G401.6 (cell line): ENCODE measurements around the gene OSBPL3.

Source experiments
- FAIRE-seq: peaks from 2 replicates; lab custom pipeline; 2012; peaks lifted over from hg19 to GRCh38; lab: Jason Lieb, UNC

The OSBPL3 gene

DNA sequence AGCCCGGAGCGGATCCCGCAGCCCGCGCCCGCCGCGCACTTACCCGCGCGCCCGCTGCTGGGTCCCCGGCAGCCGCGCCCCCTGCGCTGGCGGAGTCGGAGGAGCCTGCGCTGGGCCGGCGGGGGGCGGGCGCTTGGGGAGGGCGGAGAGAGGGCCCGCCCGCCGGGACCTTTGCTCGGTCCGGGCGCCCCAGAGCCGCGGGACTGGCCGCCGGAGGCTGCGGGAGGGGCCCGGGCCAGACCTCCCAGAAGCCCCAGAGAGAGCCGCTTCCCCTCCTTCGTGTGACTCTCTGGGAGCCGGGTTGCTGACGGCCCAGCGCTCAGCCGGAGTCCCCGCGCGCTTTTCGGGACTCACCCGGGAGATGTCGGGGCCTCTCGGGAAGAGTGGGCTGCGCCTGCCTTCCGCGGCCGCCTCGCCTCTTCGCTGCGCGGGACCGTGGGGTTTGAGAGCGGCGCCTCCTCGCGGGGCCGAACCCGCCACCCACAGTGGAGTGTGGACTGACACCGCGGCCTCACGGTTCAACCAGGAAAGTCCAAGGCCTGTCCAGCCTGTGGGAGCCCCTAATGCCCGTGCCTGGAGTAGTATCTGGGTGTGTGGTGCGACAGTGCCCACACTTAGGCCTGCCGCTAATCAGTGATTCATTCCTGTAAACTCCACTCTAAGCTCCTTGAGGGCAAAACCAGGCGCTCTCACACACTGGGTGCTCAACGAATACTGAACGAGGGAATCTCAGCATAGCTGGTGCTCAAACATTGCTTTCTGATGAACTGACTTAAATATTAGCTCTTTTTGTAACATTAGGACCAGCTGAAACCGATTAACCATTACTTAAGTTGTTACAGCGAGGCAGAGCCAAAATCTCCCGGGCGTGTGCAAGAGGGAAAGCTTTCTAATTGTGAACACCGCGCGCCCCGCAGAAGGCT lies 222.4 kb downstream of the OSBPL3 start, which contains the start of gene GSDME:
GSDME (minus strand) TSS at position 112 of the 923 bp plus-strand sequence. CDS start 7,690 bp downstream, outside the sequence.
- no peak for FAIRE-seq

DNA sequence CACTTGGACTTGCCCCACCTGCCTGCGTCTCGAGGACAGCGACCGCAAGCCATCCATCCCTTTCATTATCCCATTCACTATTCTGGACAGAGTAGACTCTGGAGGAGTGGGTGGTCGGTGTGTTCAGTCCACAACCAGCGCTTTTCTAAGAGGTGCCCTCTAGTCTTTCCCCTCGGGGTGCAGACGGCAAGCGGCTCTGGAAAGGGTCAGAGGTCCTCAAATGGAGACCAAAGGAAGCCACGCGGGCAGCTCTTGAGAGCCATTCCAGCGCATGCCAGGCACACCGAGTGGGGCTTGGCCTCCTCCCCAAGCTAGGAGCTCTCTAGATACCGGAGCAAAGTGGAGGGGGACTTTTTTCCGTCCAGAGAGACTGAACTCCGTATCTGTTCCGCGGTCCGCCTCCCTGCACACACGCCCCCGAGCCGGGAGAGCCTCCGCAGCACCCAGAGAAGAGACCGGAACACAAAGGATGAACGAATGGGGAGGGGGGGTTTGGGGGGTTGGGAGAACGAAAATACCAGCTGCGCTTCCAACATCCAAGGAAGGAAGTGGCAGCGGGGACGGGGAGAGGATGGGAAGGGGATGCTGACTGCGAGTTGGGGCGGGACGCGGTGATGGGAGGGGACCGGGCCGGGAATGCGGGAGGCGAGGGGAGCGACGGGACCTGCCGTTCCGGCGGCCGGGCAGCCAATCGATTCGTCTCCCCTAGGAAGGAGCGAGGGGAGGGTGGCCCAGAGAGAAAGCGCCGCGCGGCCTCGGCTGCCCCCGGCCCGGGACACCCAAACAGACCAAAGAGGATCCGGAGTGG lies 223.2 kb downstream of the OSBPL3 start:
- no peak for FAIRE-seq

DNA sequence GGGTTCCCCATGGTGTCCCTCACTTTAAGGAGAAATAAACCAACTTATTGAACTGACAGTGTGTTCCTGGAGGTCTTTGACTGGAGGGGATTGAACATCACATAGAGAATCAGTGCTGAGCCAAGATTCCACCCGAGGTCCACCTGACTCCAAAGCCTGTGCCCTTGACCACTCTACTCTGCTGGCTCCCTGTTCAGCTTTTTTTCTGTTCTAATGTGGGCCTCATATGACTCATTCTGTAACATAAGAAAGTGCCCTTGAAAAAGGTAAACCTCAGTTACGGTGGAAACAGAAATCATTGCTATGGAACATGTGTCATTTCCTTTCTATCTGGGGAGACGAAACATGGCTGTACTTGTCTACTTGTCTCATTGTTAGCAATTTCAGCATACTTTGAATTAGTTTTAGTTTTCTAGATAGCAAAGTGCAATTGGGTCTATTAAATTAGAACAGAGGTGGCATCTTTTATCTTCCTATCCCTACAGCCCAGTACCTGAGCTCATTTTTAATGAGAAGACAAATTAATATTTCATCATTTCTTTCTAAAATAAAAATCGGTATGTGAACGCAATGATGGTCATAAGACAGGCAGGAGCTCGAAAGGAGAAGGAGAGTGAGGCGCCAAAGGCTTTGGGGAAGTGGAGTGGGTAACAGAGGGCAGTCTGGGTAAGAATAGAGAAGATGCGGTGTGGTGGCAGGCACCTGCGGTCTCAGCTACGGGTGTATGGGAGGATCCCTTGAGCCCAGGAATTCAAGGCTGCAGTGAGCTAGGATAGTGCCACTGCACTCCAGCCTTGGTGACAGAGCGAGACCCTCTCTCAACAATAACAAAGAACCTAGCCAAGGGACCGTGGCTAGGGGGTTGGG lies 224.2 kb downstream of the OSBPL3 start:
- no peak for FAIRE-seq

DNA sequence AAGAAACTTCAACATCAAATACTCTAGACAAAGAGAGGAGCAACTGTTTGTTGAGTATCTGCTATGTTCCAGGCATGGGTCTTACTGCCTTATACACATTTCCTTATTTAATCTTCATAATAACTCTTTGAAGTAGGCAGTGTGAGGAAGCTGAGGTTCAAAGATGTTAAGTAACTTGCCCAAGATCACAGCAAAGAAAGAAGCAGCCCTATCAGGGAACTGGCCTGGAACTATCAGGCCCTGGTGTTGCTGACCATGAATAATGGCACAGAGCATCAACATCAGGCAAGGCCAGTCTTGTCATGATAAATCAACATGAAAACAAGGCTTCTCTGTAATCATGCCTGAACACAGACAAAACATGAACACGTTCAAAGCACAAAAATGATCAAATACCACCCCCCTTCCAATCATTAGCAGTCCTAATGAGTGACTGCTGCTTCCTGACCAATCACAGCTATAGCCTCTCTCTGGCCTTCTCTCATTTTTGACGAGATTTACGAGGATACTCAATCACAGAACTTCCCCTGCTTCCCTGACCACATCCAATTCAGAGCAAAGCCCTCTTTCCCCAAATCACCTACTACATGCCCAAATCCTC lies 225.0 kb downstream of the OSBPL3 start:
- no peak for FAIRE-seq

DNA sequence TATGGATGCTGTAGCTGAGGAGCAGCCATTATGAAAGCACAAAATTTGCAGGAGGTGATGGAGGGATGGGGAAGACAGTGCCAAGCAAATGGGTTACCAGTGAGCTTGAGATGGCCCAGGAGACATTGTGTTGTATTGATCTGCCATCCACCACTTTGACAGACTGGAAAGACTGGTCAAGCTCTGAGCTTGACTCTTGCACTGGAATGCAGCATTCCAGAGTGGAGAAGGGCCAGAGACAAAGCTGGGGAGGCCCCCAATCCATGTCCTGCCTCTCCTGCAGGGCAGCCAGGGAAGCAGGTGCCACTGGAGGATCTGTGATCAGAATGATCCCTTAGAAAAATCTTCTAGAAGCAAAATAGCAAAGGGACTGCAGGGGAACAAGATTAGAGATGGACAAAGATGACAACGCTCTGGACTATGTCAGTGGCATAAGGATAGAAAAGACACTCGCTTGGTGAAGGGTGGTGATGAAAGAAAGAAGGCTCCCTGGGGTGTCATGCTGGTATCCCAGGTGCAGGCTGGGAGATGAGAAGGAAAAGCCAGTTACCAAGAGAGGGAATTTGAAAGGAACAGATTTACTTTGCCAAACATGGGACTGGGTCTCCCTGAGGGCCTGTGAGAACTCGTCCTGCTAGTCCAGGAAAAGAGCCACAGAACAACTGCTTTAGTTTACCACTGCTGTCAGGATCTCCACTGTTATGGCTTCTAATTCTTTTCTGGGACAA lies 227.7 kb downstream of the OSBPL3 start:
- no peak for FAIRE-seq

DNA sequence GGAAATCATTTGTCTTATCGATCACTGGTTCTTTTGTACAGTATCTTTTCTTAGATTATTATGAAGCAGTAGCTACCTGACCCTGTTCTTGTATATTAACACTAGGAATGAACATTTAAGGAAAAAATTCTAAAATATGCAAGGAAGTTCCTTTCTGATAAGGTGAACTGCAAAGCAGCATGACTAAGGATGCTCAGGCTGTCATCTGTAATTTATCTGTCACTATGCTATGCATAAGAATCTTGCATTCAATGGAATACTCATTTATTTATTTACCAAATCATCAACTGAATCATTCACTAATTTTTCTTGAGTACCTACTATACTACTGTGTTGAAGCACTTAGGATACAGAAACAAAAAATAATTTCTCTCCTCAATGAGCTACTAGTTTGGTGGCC lies 228.5 kb downstream of the OSBPL3 start:
- no peak for FAIRE-seq

DNA sequence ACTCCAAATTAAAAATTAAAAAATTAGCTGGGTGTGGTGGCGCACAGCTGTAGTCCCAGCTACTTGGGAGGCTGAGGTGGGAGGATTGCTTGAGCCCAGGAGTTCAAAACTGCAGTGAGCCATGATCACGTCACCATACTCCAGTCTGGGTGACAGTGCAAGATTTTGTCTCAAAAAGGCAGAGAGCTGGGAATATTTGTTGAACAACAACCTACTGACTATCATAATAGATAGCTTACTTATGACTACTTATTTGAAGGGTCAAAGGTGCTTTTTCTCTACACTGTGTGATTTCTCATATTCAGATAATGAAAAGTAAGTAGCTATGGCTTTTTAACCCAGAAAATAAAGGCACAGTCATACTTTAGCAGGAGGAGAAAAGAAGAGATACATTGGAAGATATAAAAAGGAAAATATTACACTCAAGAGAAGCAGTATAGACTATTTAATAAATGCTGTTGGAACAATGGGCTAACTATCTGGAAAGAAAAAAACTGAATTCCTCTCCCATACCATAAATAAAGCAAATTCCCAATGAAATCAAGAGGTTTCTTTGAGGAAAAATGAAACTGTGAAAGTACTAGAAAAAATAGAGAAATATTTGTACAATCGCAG lies 229.4 kb downstream of the OSBPL3 start:
- FAIRE-seq: no peak

DNA sequence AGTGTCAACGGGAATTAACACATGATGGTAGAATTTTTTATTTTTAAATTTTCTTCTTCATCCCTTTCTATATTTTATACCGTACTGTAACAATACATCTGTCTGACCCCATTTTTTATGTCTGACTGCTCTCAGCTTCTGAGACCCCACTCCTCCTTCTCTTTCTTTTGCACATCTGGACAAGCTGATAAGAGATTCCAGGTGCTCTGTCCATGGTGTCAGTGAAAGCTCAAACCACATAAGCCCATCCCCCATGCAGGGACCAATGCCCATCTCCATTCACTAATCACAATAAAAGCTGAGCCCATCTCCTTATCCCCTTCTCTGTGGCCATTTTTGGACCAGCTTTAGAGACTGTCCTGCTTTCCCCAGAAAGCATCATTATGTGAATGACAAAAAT lies 231.5 kb downstream of the OSBPL3 start:
- no peak for FAIRE-seq
